ENCODE data around the gene INVS.

DNA sequence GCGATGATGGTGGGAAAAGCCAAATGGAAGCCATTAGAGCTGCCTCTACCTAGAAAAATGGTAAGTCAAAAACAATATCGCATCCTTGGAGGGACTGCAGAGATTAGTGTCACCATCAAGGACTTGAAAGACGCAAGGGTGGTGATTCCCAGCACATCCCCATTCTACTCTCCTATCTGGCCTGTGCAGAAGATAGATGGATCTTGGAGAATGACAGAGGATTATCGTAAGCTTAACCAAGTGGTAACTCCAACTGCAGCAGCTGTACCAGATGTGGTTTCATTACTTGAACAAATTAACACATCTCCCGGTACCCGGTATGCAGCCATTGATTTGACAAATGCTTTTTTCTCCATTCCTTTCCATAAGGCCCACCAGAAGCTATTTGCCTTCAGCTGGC lies 24.1 kb upstream of the INVS start:
- TF ChIP-seq, protein P1, sequence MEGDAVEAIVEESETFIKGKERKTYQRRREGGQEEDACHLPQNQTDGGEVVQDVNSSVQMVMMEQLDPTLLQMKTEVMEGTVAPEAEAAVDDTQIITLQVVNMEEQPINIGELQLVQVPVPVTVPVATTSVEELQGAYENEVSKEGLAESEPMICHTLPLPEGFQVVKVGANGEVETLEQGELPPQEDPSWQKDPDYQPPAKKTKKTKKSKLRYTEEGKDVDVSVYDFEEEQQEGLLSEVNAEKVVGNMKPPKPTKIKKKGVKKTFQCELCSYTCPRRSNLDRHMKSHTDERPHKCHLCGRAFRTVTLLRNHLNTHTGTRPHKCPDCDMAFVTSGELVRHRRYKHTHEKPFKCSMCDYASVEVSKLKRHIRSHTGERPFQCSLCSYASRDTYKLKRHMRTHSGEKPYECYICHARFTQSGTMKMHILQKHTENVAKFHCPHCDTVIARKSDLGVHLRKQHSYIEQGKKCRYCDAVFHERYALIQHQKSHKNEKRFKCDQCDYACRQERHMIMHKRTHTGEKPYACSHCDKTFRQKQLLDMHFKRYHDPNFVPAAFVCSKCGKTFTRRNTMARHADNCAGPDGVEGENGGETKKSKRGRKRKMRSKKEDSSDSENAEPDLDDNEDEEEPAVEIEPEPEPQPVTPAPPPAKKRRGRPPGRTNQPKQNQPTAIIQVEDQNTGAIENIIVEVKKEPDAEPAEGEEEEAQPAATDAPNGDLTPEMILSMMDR (IDR thresholded peaks at IDR 0.05), result no peak
- TF ChIP-seq POLR2A (IDR thresholded peaks at IDR 0.05), result no peak
